ENCODE data around the gene DUSP28. TPM values are rescaled to one million over a fixed set of nuclear protein-coding genes. Genes with fewer than 3 reads are reported as not detected.
A peak's percentile ranks its signal among the peaks of the same experiment; 100 is the strongest.

Gene DUSP28
- polyA plus RNA-seq, 1 experiment: 6.1 TPM

DNA sequence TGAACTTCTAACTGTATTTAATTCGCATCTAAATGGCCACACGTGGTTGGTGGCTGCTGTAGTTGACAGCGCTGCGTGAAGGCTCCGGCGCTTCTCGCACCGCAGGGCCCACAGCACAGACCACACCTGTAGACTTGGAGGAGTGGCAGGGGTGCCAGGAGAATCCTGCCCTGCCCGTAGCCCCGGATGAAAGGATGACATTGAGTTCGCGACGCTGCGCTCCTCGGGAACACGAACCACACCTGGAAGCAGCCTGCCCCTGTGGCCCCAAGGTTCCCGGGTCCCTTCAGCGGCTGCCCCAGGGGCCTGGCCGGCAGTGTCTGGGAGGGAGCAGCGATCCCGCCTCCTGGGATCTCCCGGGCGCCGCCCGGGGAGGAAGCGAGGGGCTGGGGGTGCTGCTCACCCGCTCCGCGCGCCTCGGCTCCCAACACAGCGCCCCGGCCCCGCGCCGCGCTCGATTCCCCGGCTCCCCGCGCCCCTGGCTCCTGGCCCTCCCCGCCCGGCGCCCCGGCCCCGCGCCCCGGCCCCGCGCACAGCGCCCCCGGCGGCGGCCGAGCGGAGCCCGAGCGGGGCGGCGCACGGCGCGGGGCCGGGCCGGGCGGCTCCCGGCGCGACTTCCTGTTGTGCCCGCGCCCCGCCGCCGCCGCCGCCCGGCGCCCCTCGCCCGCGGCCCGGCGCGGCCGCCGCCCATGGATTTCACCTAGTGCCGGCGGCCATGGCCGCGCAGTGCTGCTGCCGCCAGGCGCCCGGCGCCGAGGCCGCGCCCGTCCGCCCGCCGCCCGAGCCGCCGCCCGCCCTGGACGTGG is 7.9 kb downstream of the DUSP28 start, which contains the start of gene RNPEPL1:
RNPEPL1 (plus strand) TSS at position 613 of the 806 bp plus-strand sequence; CDS start at position 716, 103 bp downstream.
- Histone ChIP-seq H3K9me3 (ENCODE audit: control insufficient read depth, insufficient read depth, low read length) (no peaks in the 10 kb centered on the region; the same call in 1 of the 2 replicates), H3K4me3 (ENCODE audit: low read depth, low read length) (peak within 1 kb of the TSS; percentile 76), H3K27me3 (ENCODE audit: control insufficient read depth, insufficient read depth, low read length) (no peaks in the 10 kb centered on the region), H3K27ac (ENCODE audit: low read depth, low read length) (no peak within 1 kb of the TSS)
- TF ChIP-seq, protein P1, sequence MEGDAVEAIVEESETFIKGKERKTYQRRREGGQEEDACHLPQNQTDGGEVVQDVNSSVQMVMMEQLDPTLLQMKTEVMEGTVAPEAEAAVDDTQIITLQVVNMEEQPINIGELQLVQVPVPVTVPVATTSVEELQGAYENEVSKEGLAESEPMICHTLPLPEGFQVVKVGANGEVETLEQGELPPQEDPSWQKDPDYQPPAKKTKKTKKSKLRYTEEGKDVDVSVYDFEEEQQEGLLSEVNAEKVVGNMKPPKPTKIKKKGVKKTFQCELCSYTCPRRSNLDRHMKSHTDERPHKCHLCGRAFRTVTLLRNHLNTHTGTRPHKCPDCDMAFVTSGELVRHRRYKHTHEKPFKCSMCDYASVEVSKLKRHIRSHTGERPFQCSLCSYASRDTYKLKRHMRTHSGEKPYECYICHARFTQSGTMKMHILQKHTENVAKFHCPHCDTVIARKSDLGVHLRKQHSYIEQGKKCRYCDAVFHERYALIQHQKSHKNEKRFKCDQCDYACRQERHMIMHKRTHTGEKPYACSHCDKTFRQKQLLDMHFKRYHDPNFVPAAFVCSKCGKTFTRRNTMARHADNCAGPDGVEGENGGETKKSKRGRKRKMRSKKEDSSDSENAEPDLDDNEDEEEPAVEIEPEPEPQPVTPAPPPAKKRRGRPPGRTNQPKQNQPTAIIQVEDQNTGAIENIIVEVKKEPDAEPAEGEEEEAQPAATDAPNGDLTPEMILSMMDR (IDR thresholded peaks at IDR 0.05; ENCODE audit: low read depth, low read length): no peak
- ChIA-PET CTCF (interaction anchor here (1.5 to 2.8 kb wide), 2 partner anchors 12 to 54 kb away, joined by 4 to 24 read pairs; no protein-coding TSS in a partner anchor), POLR2A (interaction anchor here (1.1 to 2.8 kb wide), 2 partner anchors 7 to 18 kb away, joined by 3 to 15 read pairs; partner anchors contain the start of gene CAPN10)
- DNase-seq (ENCODE audit: low read depth, low spot score): no peak

DNA sequence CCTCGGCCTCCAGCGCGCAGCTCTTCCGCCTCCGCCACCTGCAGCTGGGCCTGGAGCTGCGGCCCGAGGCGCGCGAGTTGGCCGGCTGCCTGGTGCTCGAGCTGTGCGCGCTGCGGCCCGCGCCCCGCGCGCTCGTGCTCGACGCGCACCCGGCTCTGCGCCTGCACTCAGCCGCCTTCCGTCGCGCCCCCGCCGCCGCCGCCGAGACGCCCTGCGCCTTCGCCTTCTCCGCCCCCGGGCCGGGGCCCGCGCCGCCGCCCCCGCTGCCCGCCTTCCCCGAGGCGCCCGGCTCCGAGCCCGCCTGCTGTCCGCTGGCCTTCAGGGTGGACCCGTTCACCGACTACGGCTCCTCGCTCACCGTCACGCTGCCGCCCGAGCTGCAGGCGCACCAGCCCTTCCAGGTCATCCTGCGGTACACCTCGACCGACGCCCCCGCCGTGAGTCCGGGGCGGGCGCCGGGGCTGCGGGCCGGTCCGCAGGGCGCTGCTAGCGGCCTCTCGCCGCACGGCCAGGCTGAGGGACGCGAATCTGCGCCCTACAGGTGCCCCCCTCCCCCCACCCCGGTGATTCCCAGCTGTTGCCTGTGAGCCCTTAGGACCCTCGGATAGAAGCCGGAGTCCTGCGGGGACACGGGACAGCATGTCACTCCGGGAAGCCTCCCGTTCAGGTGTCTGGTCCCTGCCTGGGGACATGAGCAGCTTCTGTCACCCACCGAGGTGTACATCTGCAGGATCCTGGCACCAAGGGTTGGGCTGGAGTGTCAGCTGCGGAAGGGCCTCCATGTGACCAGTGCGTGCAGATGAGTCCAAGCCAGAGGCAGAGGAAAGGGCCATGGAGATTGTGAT is 8.7 kb downstream of the DUSP28 start:
- ChIA-PET POLR2A (interaction anchor here (1.1 to 2.8 kb wide), 2 partner anchors 8 to 17 kb away, joined by 3 to 15 read pairs; partner anchors contain the start of gene CAPN10), CTCF (interaction anchor here (0.6 to 1.5 kb wide), 2 partner anchors 9 to 55 kb away, joined by 3 to 4 read pairs; no protein-coding TSS in a partner anchor)
- Histone ChIP-seq H3K9me3 (ENCODE audit: control insufficient read depth, insufficient read depth, low read length) (no peaks in the 10 kb centered on the region; the same call in 1 of the 2 replicates), H3K27me3 (ENCODE audit: control insufficient read depth, insufficient read depth, low read length) (no peaks in the 10 kb centered on the region), H3K27ac (ENCODE audit: low read depth, low read length) (no peak overlapping the region), H3K4me3 (ENCODE audit: low read depth, low read length) (peak overlapping the region; percentile 63)
- no peak for DNase-seq (ENCODE audit: low read depth, low spot score)
- TF ChIP-seq, protein P1 (IDR thresholded peaks at IDR 0.05; ENCODE audit: low read depth, low read length): no peak

DNA sequence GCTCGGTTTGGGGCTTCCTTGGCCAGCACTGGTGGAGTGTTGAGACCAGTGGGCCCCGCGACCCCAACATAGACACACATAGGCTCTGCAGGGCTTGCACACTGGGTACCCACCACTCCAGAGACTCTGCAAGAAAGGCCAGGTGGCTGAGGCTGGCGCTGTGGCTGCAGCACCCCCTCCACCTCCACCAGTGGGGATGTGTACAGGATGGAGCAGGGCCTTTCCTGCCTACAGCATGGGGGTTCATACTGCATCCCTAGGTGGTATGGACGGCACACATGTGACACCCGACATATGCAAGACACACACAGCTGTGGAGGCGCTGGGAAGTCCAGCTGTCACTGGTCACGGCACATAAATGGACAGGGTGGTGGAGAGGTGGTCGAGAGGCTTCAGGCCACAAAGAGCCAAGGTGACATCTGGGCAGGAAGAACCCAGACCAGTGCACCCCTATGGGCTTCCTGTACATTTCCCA is 9.4 kb downstream of the DUSP28 start:
- Histone ChIP-seq H3K27me3 (ENCODE audit: control insufficient read depth, insufficient read depth, low read length) (no peaks in the 10 kb centered on the region), H3K4me3 (ENCODE audit: low read depth, low read length) (peak overlapping the region; percentile 63), H3K9me3 (ENCODE audit: control insufficient read depth, insufficient read depth, low read length) (no peaks in the 10 kb centered on the region; the same call in 1 of the 2 replicates), H3K27ac (ENCODE audit: low read depth, low read length) (no peak overlapping the region)
- ChIA-PET POLR2A (interaction anchor here (2.8 kb wide), 1 partner anchor 16 kb away, joined by 15 read pairs; the partner anchor contains the start of gene CAPN10), CTCF (interaction anchor here (0.6 to 1.5 kb wide), 2 partner anchors 8 to 55 kb away, joined by 3 to 4 read pairs; no protein-coding TSS in a partner anchor)
- DNase-seq (ENCODE audit: low read depth, low spot score): no peak
- TF ChIP-seq, protein P1 (IDR thresholded peaks at IDR 0.05; ENCODE audit: low read depth, low read length): no peak

DNA sequence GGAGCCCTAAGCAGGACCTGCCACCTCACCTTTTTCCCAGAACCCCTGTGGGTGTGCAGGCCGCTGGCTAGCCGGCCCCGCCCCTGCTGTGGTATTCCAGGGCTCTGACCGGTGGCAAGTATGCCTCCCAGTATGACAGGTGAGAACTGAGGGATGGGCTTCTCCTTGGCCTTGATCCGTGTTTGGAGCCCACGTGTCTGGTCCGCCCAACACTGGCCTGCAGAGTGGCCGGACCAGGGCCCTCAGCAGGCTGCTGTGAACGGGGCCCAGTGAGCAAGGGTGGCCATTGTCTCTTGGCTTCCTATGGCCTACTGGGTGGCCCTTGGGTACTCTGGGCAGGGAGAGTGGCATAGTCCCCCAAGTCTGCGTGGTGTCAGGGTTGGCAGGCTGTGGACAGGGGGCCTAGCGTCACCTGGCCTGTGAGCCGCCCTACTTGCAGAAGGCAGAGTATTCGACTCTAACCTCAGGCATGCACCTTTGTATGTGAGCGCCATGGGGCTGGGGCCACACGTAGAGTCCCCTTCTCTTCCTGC is 9.9 kb downstream of the DUSP28 start:
- CTCF ChIA-PET: no interaction called here
- H3K9me3 ChIP-seq (ENCODE audit: control insufficient read depth, insufficient read depth, low read length): no peaks in the 10 kb centered on the region; the same call in 1 of the 2 replicates
- H3K4me3 ChIP-seq (ENCODE audit: low read depth, low read length): peak overlapping the region; percentile 63; the same call in 1 of the 2 replicates
- no peaks in the 10 kb centered on the region for H3K27me3 ChIP-seq (ENCODE audit: control insufficient read depth, insufficient read depth, low read length)
- TF ChIP-seq, protein P1 (IDR thresholded peaks at IDR 0.05; ENCODE audit: low read depth, low read length): no peak
- DNase-seq (ENCODE audit: low read depth, low spot score): no peak
- POLR2A ChIA-PET: interaction anchor here (2.8 kb wide), 1 partner anchor 16 kb away, joined by 15 read pairs; the partner anchor contains the start of gene CAPN10
- H3K27ac ChIP-seq (ENCODE audit: low read depth, low read length): no peak overlapping the region
